ACHN (cell line): ENCODE data around the gene FRG1.
A peak's percentile ranks its signal among the peaks of the same experiment; 100 is the strongest.
"Not testable (repeated sequence)": the region's sequence is repeated elsewhere in the genome, so short reads cannot be mapped to it uniquely, and the experiment has no call there.

Source experiments
- DNase-seq: peaks from one replicate; pipeline ENCODE4 v3.0.0-alpha.2; 2015
- in situ Hi-C: cut with HindIII; loops from 2 replicates; pipeline ENCODE4 v1.10.0; 2017; ENCODE audit warnings: low sequenced_read_pairs, low pct_ligation_motif_present, low pct_unique_long_range_greater_than_20kb

Gene FRG1

DNA sequence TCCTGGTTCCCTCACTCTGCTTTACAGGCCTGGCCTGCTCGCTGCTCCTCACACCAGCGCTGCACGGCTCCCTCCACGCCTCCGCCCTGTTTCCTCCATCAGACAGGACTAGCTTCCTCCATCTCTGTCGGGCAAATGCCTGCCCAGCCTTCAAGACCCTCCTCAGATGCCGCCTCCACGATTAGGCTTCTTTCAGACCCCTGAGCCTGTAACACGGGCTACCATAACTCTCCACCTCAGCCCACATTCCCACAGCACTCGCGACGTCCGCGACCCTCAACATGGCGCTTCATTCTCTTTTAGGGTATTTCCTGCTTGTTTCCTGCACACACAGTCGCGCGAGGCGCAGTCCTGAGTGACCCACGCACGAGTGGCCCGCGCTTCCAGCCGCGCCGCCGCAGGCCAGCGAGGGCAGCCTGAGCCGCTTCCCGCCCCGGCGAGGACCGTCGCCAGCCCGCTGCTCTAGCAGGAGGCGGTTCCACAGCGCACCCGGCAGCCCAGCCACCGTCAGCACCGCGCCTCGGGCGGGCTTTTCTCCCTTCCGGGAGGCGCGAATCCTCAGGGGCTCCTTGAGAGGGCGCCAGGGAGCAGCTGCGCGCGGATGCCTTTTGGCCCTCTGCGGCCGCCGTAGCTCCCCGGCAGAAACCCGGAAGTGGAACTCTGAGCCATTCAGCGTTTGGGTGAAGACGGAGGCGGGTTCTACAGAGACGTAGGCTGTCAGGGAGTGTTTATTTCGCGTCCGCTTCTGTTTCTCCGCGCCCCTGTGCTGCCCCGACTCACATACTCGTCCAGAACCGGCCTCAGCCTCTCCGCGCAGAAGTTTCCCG, at the start of gene FRG1:
Gene FRG1, plus strand, starts transcription at position 695 of the 827 bp plus-strand sequence. CDS start 138 bp downstream, outside the sequence.
- DNase-seq, result peak; percentile 88

DNA sequence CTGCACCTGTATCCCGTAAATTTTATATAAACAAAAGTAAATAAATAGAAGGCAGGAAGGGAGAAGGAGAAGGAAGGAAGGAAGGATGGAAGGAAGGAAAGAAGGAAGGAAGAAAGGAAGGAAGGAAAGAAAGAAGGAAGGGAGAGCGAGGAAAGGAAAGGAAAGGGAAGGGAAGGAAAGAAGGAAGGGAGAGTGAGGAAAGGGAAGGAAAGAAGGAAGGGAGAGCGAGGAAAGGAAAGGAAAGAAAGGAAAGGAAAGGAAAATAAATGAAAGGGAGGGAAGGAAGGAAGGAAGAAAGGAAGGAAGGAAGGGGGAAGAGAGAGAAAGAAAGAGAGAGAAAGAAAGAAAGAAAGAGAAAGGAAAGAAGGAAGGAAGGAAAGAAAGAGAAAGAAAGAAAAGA, 43.0 kb upstream of the FRG1 start:
- DNase-seq, result no peak
- in situ Hi-C loops, result no loop called here

More for the DNA sequence above, at the start of gene FRG1:
- in situ Hi-C loops, result no loop called here

DNA sequence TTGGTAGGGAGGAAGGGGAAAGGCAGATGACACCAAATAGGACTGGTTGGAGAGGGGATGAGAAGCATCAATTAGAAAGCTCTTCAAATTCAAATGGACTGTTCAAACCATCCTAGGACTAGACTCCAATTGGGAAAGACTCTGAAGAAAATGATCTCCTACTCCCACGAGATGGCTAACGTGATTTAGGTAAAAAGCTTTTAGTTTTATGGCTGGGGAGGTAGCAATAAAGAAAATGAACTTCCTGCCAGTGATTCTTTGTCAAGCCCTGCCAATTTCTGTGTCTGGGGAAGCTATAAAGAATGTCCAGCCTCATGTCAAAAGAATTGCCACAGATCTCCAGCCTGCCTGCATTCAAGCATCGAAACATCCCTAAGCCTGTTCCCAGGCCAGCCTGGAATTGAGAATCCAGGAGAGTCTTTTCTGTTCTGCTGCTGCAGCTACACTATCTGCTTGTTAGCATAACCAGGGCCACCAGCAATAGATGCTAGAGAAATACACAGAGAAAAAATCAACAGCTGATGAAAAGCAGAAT, 41.1 kb upstream of the FRG1 start:
- DNase-seq, in situ Hi-C loops: not testable (repeated sequence)

DNA sequence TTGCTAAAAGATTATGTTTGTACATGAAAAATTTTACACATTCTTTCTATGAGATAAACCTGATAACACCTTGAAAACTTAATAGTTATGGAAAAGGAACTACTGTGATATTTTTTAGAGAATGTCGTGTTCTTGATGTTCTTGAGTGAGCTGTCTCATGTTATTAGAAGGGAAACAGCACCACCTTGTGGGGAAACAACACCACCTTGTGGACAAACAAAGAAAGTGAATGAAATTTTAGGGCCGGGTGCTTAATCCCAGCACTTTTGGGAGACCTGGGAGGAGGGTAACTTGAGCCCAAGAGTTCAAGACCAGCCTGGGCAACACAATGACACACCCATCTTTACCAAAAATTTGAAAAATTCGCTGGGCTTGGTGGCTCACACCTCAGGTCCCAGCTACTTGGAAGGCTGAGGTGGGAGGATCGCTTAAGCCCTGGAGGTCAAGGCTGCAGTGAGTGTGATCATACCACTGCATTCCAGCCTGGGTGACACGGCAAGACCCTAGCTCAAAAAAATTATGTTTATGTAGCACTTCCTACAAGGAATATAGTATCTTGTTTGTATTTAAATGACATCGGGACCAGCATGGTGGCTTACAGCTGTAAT, 36.1 kb upstream of the FRG1 start:
- in situ Hi-C loops, result not testable (repeated sequence)
- DNase-seq, result peak; percentile 52

DNA sequence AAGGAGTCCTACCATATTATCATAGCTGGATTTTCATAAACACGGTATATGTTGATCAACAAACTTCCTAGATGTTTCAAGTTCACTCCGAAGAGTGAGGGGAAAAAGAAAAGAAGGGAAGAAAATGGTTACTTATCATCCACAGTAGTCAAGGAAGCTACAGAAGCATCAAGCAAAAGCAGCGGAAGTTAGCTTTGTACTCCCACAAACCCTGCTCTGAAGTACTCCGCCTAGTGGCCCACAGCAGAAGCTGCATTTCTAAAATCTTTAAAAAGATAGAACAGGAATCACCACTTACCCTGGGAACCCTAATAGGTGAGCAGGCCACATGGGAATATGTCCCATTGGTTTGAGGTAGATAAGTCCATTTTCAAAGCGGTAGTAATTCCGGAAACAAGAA, 28.5 kb upstream of the FRG1 start:
- in situ Hi-C loops, result no loop called here

DNA sequence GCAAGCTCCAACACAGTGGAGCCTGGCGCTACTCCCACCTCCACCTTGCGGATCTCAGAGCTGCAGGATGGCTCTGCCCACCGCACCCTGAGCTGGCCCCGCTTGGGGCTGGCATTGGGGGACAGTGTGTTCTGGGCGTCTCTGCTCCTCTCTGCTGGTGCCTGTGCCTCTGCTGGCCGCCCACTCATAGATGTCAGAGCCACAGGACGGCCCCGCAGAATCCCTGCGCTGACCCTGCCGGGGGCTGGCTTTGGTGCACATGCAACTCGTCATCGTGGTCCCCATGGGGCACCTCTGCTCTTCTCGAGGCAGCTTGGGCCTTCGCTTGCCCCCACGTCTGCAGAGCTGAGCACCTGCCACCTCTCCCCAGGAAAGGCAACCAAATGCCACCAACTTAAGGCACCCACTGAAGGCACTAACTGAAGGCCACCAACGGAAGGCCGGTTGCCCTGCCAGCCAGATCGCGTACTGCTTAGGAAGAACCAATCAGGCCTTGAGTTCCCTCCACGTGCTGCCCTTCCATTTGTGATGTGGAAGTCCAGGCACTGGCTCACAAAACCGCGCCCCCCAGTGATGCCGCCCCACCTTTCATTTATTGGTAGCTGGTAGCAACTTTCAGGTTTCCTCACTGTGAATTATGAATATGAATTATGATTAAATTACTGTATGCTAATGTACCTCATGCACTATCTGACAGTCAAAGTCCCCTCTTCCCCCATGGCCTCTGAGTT, 23.3 kb upstream of the FRG1 start:
- in situ Hi-C loops, result no loop called here
- no peak for DNase-seq

More for the DNA sequence above, 28.5 kb upstream of the FRG1 start:
- DNase-seq, result peak; percentile 10

DNA sequence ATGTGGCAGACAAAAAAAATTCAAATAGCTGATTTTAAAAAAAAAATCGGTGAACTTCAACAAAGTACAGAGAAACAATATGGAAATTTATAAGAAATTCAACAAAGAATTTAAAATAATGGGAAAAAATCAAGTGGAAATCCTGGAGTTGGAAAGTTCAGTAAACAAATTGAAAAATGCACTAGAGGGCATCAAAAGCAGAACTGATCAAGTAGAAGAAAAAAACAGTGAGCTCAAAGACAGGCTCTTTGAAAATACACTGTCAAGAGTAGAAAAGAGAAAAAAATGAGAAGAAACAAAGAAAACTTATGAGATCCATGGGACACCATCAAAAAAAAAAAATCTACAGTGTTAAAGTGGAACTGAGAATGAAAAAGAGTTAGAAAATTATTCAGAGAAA, 19.6 kb upstream of the FRG1 start:
- in situ Hi-C loops, result no loop called here
- DNase-seq, result no peak

DNA sequence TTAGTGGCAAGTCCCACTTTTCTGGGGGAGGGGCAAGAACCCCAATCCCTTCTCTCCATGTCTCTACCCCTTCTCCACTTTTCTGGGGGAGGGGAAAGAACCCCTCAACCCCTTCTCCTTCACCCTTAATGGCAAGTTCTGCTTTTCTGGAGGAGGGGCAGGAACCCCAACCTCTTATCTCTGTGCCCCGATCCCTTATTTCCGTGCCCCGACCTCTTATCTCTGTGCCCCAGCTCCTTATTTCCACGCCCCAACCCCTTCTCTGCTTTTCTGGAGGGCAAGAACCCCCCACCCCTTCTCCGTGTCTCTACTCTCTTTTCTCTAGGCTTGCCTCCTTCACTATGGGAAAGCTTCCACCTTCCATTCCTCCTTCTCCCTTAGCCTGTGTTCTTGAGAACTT, 13.9 kb upstream of the FRG1 start:
- DNase-seq, in situ Hi-C loops: not testable (repeated sequence)

DNA sequence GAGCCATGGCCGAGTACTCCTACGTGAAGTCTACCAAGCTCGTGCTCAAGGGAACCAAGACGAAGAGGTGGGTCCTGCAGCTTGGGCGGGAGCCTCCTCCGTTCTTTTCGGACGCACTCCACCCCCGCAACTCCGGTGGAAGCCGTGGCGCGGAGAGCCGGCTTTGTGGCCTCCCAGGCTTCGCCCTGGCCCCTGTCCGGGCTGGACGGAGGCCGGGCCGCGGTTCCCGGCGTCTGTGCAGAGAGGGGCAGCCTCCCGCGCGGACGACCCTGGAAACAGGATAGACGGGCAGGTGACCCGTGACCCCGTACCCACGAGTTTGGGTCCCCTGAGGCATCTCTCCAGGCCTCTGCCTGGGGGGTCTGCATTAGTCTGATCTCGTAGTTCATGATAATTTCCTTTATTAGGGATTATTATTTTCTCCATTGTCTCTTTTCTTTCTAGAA, 356 bp downstream of the FRG1 start:
- in situ Hi-C loops, result no loop called here

DNA sequence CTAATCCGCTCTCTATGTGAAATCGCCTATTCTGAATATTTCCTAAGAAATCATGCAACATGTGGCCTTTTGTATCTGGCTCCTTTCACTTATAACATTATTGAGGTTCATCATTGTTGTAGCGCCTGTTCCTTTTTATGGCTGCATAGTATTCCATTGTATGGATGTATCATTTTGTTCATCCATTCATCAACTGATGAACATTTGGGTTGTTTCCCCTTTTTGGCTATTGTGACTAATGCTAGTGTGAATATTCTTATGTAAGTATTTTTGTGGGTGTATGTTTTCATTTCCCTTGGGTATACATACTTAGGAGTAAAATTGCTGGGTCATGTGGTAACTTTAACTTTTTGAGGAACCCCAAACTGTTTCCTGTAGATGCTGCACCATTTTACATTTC, 1.7 kb downstream of the FRG1 start:
- DNase-seq, in situ Hi-C loops: not testable (repeated sequence)

More for the DNA sequence above, 356 bp downstream of the FRG1 start:
- DNase-seq, result no peak

DNA sequence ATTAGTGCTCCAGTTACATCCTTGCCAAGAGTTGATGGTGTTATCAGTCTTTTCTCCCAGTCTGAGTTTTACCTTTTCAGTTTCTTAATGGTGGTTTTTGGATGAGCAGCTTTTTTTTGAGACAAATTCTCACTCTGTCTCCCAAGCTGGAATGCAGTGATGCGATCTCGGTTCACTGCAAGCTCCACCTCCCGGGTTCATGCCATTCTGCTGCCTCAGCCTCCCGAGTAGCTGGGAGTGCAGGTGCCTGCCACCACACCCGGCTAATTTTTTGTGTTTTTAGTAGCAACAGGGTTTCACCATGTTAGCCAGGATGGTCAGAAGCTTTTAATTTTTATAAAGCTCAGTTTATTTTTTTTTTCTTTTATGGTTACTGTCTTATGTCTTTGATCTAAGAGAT, 3.4 kb downstream of the FRG1 start:
- in situ Hi-C loops, DNase-seq: not testable (repeated sequence)

DNA sequence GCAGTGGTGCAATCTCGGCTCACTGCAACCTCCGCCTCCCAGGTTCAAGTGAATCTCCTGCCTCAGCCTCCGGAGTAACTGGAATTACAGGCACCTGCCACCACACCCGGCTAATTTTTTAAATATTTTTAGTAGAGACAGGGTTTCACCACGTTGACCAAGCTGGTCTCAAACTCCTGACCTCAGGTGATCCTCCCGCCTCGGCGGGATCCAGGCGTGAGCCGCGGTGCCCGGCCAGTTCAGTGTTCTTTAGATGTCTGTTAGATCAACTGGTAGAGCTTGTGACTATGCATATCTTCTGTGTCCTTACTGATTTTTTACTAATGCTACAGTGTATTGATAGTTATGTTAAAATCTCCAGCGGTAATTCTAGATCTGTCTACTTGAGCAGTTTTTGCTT, 6.2 kb downstream of the FRG1 start:
- DNase-seq, in situ Hi-C loops: not testable (repeated sequence)

DNA sequence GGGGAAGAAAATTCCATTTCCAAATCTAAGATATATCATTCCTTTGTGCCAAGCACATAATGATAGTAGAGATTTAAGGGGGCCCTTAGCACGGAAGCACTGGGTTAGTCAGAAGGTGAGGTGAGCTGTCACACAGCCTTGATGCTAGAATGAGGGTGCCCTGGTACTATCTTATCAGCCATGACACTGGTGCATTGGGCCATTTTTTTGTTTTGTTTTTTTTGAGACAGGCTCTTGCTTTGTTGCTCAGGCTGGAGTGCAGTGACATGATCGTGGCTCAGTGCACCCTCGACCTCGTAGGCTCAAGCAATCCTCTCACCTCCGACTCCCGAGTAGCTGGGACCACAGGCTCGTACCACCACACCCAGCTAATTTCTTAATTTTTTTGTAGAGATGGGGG, 7.8 kb downstream of the FRG1 start:
- DNase-seq, in situ Hi-C loops: not testable (repeated sequence)

DNA sequence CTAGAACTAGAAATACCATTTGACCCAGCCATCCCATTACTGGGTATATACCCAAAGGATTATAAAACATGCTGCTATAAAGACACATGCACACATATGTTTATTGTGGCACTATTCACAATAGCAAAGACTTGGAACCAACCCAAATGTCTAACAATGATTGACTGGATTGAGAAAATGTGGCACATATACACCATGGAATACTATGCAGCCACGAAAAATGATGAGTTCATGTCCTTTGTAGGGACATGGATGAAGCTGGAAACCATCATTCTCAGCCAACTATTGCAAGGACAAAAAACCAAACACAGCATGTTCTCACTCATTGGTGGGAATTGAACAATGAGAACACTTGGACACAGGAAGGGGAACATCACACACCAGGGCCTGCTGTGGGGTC, 28.6 kb downstream of the FRG1 start:
- in situ Hi-C loops, DNase-seq: not testable (repeated sequence)

DNA sequence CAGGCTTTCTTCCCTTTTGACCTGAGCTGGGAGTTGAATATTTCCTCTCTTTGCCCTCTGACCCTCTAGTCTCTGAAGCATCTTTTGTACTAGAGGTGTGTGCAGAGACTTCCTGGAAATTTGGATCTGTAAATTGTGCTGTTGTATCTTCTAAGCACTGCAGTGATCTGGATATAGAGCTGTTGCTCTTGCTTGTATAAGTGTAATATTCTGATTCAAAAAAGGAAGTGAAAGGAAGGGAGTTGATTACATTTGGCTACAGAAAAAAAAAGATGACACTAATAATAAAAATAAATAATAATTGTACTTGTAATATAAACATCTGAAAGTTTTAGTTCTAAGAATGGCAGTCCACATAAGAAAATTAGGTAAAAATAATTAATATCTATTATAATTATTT, 33.0 kb downstream of the FRG1 start:
- in situ Hi-C loops, result no loop called here
- DNase-seq, result no peak

DNA sequence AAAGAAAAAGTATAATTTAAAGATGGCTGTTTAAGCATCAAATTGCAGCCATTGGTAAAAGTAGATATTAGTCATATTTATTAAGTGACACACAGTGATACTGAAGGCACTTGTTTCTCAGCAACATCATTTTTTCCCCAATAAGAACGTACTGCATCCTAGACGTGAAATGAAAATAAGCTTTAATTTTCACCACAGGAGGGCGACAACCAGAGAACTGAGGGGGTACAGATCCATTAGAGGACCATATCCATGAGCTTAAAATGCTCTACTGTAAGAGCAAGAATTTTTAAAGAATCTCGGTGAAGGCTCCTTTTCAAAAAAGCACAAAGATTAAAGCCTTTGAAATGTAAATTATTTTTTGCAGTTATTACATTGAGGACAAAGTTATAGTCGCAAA, 33.4 kb downstream of the FRG1 start:
- peak; percentile 45 for DNase-seq
- in situ Hi-C loops, result no loop called here

DNA sequence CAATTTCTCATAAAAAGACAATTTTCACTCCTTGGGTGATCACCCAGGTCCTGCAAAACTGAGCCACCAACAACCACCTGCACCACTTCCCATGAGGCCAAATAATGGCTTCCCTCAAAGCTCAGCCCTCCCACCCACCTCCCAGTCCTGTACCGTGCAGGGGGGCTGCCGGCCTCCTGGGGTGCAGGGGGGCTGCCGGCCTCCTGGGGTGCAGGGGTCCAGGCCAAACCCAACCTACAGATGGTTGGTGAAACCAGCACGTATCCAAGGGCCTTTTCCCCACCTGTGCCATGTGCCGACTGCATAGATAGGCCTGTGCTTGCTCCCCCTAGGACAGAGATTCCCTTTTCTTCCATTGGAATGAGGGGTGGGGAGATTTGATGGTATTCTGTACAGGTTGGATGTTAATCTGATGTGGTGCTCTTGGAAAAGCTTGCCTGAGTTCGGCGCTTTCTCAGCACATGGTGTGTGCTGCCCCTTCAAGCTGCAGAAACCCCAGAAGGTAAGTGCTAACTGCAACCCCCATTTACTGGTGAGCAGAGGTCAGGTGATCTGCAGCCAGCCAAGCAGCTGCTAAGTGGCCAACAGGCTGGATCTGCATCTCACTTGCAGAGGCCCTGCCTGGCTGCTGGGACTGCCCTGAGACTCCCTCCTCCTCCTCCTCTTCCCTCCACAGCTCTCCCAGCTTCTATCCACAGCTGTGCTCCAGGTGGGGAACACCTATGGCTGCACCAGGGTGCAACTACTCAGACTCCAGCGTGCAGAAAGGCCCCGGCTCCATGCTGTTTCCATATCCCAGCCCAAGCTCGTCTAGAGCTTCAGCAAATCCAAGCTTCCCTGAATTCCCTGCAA, 38.8 kb downstream of the FRG1 start:
- no peak for DNase-seq
- in situ Hi-C loops, result no loop called here

DNA sequence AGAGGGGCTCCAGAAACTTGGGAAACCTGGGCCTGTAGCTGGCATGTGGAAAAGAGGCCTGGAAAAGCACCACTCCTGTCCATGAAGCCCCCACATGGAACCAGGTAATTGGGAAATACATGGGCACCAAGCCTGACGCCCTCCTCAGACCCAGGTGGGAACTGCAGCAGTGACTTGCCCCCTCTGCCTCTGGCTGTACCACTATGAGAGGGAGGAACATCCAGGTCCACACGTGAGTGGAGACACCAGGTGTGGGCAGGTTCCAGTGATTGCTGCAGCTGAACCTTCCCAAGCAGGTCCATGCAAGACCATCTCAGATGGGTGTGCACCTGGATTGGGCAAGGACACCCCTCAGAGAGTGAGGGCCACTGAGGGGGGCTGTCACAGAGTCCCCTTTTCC, 39.6 kb downstream of the FRG1 start:
- in situ Hi-C loops, result not testable (repeated sequence)

More for the DNA sequence above, 39.6 kb downstream of the FRG1 start:
- not testable (repeated sequence) for DNase-seq
